ENCODE data around the gene DNAH17. TPM values are rescaled to one million over a fixed set of nuclear protein-coding genes. Genes with fewer than 3 reads are reported as not detected.
A peak's percentile ranks its signal among the peaks of the same experiment; 100 is the strongest.

The DNAH17 gene
- total and polyA plus RNA-seq, 2 of the 13 experiments (the other 11 are each of a cell fraction or from before 2014, with no cell fraction given) = 0.86 to 1.6 TPM

GRCh38 chr17:78476973-78477372, 100.2 kb downstream of the DNAH17 start (continued):
- TF ChIP-seq ATF2 (CRISPR knock-in tag; IDR thresholded peaks at IDR 0.05) (peak; percentile 65; the same call in 1 of the 2 replicates), SYNCRIP (IDR thresholded peaks at IDR 0.05; ENCODE audit: insufficient read depth, low read depth, low read length) (no peak), TARDBP (CRISPR knock-in tag; IDR thresholded peaks at IDR 0.05) (no peak), ZNF501 (CRISPR knock-in tag; IDR thresholded peaks at IDR 0.05) (no peak), MLLT10 (CRISPR knock-in tag; IDR thresholded peaks at IDR 0.05) (no peak), NFE2 (CRISPR knock-in tag; IDR thresholded peaks at IDR 0.05) (no peak), ZNF761 (CRISPR knock-in tag; conservative IDR thresholded peaks at IDR 0.05) (no peak), FOXO1 (CRISPR knock-in tag; IDR thresholded peaks at IDR 0.05) (peak; percentile 43), TEF (CRISPR knock-in tag; IDR thresholded peaks at IDR 0.05) (no peak; the same call in 1 of the 2 replicates), HDAC6 (IDR thresholded peaks at IDR 0.05; ENCODE audit: low read depth, low read length) (no peak), PAX8 (CRISPR knock-in tag; IDR thresholded peaks at IDR 0.05; ENCODE audit: borderline replicate concordance) (no peak), ATF7 (IDR thresholded peaks at IDR 0.05) (0 out of 2 replicates have a peak, but pooled peaks have one; percentile 33), ATF7 (CRISPR knock-in tag; IDR thresholded peaks at IDR 0.05) (no peak), CREB3 (CRISPR knock-in tag; IDR thresholded peaks at IDR 0.05) (no peak), RBFOX2 (IDR thresholded peaks at IDR 0.05; ENCODE audit: low read depth, low read length) (no peak), PREB (CRISPR knock-in tag; IDR thresholded peaks at IDR 0.05) (no peak), ATAD3A (CRISPR knock-in tag; IDR thresholded peaks at IDR 0.05) (no peak), ZNF646 (CRISPR knock-in tag; IDR thresholded peaks at IDR 0.05) (no peak)

All from HepG2 (cell line).